ENCODE data around the gene C1orf232.

Gene C1orf232

DNA sequence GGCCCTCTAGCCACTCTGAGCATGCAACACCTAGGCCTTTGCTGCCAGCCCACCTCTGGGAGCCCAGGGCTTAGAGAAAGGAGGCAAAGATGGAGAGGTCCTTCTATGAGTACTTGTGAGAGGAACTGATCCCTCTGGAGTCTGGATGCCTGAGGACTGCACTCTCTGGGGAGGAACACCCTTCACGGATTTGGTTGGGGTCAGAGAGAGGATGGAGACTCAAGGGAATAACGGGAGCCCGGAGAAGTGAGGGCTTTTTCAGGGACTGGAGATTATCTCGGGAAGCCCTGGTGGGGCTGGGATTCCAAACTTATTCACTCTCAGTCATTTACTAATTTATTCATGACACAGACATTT lies 413 bp upstream of the C1orf232 start:
- DNase-seq (ENCODE audit: low read depth), result no peak
- TF ChIP-seq, protein P1, sequence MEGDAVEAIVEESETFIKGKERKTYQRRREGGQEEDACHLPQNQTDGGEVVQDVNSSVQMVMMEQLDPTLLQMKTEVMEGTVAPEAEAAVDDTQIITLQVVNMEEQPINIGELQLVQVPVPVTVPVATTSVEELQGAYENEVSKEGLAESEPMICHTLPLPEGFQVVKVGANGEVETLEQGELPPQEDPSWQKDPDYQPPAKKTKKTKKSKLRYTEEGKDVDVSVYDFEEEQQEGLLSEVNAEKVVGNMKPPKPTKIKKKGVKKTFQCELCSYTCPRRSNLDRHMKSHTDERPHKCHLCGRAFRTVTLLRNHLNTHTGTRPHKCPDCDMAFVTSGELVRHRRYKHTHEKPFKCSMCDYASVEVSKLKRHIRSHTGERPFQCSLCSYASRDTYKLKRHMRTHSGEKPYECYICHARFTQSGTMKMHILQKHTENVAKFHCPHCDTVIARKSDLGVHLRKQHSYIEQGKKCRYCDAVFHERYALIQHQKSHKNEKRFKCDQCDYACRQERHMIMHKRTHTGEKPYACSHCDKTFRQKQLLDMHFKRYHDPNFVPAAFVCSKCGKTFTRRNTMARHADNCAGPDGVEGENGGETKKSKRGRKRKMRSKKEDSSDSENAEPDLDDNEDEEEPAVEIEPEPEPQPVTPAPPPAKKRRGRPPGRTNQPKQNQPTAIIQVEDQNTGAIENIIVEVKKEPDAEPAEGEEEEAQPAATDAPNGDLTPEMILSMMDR (conservative IDR thresholded peaks at IDR 0.05; ENCODE audit: low read length), result no peak
- H3K4me3 ChIP-seq (ENCODE audit: low read length), result peak overlapping the region; percentile 83

DNA sequence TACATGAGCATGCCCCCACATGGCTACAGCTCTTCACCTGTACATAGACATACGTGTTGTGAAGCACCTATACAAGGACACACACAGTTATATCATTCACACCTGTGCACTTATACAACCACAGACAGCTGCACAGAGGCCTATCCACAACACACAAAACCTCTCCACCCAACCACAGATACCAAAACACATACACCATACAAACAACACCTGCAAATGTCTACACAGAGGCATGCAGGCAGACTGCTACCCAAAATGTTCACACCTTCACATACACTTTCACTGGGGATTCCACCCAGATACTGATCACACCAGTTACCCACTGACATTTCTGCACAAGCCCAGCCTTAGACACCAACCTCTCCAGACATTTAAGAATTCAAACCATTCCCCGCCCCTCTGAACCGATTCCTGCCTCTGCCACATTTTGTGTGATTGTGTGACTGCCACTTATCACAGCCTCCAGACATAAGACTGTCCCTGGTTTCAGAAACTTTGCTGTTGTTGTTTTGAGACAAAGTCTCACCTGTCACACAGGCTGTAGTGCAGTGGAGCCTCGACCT lies 2.0 kb downstream of the C1orf232 start:
- DNase-seq (ENCODE audit: low read depth), result no peak
- TF ChIP-seq, protein P1 (conservative IDR thresholded peaks at IDR 0.05; ENCODE audit: low read length), result no peak

GRCh38 chr1:26164861-26165842 lies 3.6 kb downstream of the C1orf232 start:
- TF ChIP-seq, protein P1 (conservative IDR thresholded peaks at IDR 0.05; ENCODE audit: low read length), result no peak
- DNase-seq (ENCODE audit: low read depth), result no peak
- no peak overlapping the region for H3K4me3 ChIP-seq (ENCODE audit: low read length)

More for the DNA sequence above, 2.0 kb downstream of the C1orf232 start:
- H3K4me3 ChIP-seq (ENCODE audit: low read length), result no peak overlapping the region

DNA sequence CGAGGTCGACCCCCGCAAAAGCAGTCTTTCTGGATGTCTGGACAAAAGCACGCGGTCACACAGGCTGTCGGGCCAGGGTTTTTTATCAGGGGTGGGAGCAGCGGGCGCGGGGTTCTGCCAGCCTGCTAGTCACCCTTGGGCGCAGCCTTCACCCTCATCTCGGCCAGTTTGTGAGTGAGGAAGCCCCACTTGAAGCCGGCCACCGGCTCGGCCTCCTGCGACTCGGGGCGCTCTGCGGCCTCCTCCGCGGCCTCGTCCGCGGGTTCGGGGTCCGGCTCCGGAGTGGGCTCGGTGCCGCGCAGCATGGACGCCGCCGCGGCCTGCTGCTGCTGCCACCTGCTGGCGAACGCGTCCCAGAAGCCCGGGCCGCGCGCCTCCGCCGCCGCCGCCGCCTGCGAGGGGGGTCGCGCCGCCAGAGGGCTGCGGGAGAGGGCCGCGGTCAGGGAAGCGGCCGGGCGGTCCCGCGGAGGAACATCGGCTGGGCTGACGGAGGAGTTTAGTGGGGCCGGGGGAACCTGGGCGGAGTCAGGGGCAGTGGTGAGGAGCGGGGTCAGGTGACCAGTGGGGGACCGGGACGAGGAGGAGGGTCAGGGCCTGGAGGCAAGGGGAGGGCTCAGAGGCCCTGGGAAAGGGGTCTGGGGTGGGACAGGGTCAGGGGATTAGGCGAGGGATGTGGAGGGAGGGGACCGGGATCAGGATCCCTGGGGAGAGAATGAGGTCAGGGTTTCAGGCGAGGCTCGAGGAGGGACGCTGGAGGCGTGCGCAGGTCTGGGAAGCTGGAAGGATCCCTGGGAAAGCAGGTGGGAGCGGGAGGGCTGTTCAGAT lies 4.5 kb downstream of the C1orf232 start:
- TF ChIP-seq, protein P1 (conservative IDR thresholded peaks at IDR 0.05; ENCODE audit: low read length), result peak; percentile 25
- DNase-seq (ENCODE audit: low read depth), result peak; percentile 8
- peak overlapping the region; percentile 45 for H3K4me3 ChIP-seq (ENCODE audit: low read length)

DNA sequence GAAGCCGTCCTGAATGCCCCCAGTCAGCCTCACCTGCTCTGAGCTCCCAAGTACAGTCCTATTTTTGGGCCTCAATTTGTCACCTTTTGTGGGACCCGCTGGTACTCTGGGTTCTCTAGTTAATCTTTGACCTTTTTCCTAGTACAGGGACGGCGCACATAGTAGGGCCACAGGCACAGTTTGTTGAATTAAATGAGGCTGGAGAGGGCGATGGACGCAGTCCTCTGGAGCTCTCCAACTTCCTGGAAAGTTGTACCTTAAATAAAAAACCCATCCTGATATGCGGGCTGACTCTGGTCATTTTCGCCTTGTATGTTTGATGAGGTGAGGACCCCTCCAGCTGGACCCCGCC lies 5.1 kb downstream of the C1orf232 start:
- TF ChIP-seq, protein P1 (conservative IDR thresholded peaks at IDR 0.05; ENCODE audit: low read length), result no peak
- H3K4me3 ChIP-seq (ENCODE audit: low read length), result no peak overlapping the region; the same call in 1 of the 2 replicates
- DNase-seq (ENCODE audit: low read depth), result no peak

GRCh38 chr1:26162220-26162709 lies 6.5 kb downstream of the C1orf232 start:
- no peak for DNase-seq (ENCODE audit: low read depth)
- TF ChIP-seq, protein P1 (conservative IDR thresholded peaks at IDR 0.05; ENCODE audit: low read length), result no peak
- H3K4me3 ChIP-seq (ENCODE audit: low read length), result peak overlapping the region; percentile 36
